Neural progenitor cell (in vitro differentiated cells): ENCODE data around the gene CTNNBIP1.

ENCODE experiments used
- CTCF ChIP-seq: fragments of 200-600 bp; sonication (generic); IDR thresholded peaks from 2 replicates; pipeline ENCODE4 v1.5.1; 2017; ENCODE audit warnings: antibody characterized with exemption, mild to moderate bottlenecking
- EZH2 ChIP-seq: fragments of 200-600 bp; sonication (generic); IDR thresholded peaks from 2 replicates; pipeline ENCODE4 v1.6.1; 2017; ENCODE audit warnings: antibody characterized with exemption, mild to moderate bottlenecking, moderate library complexity
- EZH2phosphoT487 ChIP-seq: fragments of 200-600 bp; sonication (generic); IDR thresholded peaks from 2 replicates; pipeline ENCODE4 v1.6.1; 2017; ENCODE audit warnings: antibody characterized with exemption

DNA sequence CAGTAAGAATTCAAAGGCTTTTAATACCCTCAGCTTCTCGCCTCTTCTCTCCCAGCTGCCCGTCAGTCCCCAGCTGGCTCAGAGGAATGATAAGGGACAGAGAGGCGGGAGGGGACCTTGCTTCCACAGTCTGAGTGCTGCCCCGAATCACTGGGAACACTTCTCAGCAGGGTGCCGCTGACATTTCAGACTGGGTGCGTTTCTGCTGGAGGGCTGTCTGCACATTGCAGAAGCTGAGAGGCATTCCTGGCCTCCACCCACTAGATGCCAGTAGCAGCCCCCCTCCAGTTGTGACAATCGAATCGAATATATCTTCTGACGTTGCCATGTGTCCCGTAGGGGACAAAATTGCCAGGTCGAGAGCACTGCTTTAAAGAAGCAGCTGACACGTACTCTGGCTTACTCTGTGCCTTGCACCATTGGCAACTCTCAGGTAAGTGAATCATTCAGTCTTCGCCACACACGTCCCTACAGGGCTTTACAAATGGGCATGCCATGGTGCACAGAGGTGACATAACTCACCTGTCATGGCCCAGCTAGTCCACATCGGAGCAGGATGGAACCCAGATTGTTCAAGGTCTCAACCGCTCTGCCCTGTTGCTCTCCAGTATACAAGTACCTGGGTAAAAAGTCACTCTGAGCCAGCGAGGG lies 23.9 kb downstream of the CTNNBIP1 start:
- no peak for TF ChIP-seq EZH2
- TF ChIP-seq EZH2phosphoT487 = no peak
- no peak for TF ChIP-seq CTCF
